ENCODE data around the gene ROPN1L. TPM values are rescaled to one million over a fixed set of nuclear protein-coding genes. Genes with fewer than 3 reads are reported as not detected.
"Not testable (repeated sequence)": the region's sequence is repeated elsewhere in the genome, so short reads cannot be mapped to it uniquely, and the experiment has no call there.

ROPN1L gene
- total RNA-seq, 2 donors from 2014 or later = 0.31 to 1.0 TPM

DNA sequence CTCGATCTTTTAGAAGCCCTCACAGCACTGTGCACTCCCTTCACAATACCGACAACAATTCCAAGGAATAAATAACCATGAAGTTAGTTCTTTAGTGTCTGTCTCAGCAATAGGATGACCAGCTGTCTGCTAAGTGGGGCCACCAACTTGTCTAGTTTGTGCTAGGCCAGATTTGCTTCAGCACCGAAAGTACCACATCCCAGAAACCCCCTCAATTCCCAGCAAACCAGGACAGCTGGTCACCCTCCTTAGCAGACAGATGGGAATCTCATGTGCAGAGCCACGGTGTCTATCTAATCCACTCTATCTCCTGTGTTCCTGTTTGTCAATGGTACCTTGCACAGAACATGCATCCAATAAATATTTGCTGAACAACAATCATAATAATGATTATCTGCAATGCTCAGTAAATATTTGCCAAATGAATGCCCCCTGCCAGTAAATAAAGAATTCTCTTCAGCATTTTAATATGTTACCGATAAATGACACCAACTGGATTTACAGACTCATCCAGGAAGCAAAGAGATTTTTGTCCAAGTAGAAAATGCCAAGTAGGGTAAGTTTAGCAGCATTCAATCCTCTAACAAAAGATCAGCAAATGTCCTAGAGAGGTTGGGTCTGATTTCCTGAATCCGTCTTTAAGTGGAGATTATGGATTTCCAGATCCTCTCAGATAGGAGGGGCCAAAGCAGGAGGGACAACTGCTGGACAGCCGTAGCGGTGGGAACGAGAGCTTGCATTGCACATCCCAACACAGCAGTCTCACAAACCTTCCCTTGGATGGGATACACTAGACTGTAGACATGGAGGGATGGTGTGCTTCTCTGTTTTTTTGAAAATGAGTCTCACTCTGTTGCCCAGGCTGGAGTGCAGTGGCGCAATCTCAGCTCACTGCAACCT is 70.3 kb downstream of the ROPN1L start:
- ATAC-seq (no peak), DNase-seq (no peak)
- intact Hi-C loops (cut with DNase I) = no loop called here

- intact Hi-C loops (cut with DNase I) = no loop called here
- ATAC-seq (no peak), DNase-seq (no peak)
Observed at GRCh38 chr5:10513501-10514442, 72.1 kb downstream of the ROPN1L start.

- intact Hi-C loops (cut with DNase I); DNase-seq; ATAC-seq: not testable (repeated sequence)
Observed at GRCh38 chr5:10514572-10514971, 72.9 kb downstream of the ROPN1L start.

Small RNAs within 50 kb of the gene (microRNA-seq; reads per million reads assigned to microRNA genes)
- gene MIR6131 = 0 reads per million in 2 donors

Other genes with a start within 250 kb of the ROPN1L start
- gene ATPSCKMT, start 192.0 kb upstream of the ROPN1L start, total RNA-seq = 10 to 100 TPM; 10.6 to 19.3 TPM
- gene CCT5, start 191.6 kb upstream of the ROPN1L start, total RNA-seq = 100 to 1,000 TPM; 106 to 117 TPM
- 10 to 100 TPM; 23.9 to 39.5 TPM for gene CMBL, start 134.0 kb upstream of the ROPN1L start, total RNA-seq
- 100 to 1,000 TPM; 140 to 160 TPM for gene MARCHF6, start 88.2 kb upstream of the ROPN1L start, total RNA-seq
- 1 to 10 TPM; 2.0 to 4.8 TPM for gene ANKRD33B, start 122.2 kb downstream of the ROPN1L start, total RNA-seq

Measured in left cardiac atrium (tissue), 4 donors.